ENCODE results near the gene SLC4A3. TPM values are rescaled to one million over a fixed set of nuclear protein-coding genes. Genes with fewer than 3 reads are reported as not detected.

The SLC4A3 gene
- polyA plus RNA-seq, 1 experiment: 12.1 TPM

GRCh38 chr2:219663116-219663762 is 35.8 kb downstream of the SLC4A3 start:
- H3K27me3 ChIP-seq (ENCODE audit: control insufficient read depth, insufficient read depth, low read length): no peaks in the 10 kb centered on the region; the same call in 1 of the 2 replicates
- ChIA-PET POLR2A (no interaction called here), CTCF (interaction anchor here (1.7 kb wide), 1 partner anchor 11 kb away, joined by 5 read pairs; no protein-coding TSS in a partner anchor)
- no peaks in the 10 kb centered on the region for H3K36me3 ChIP-seq (ENCODE audit: control insufficient read depth, insufficient read depth, low read length)
- no peak overlapping the region for H3K4me3 ChIP-seq (ENCODE audit: low read depth, low read length)
- DNase-seq (ENCODE audit: low read depth): no peak
- TF ChIP-seq CTCF (IDR thresholded peaks at IDR 0.05; ENCODE audit: insufficient read depth, low read depth, low read length): no peak

- H3K27me3 ChIP-seq (ENCODE audit: control insufficient read depth, insufficient read depth, low read length): no peaks in the 10 kb centered on the region; the same call in 1 of the 2 replicates
- TF ChIP-seq CTCF (IDR thresholded peaks at IDR 0.05; ENCODE audit: insufficient read depth, low read depth, low read length): no peak
- H3K4me3 ChIP-seq (ENCODE audit: low read depth, low read length): no peak overlapping the region
- ChIA-PET CTCF (interaction anchor here (0.5 to 3.2 kb wide), 3 partner anchors 10 to 1814 kb away, joined by 3 to 8 read pairs (median 5); no protein-coding TSS in a partner anchor), POLR2A (no interaction called here)
- no peak for DNase-seq (ENCODE audit: low read depth)
- H3K36me3 ChIP-seq (ENCODE audit: control insufficient read depth, insufficient read depth, low read length): no peaks in the 10 kb centered on the region
Observed at GRCh38 chr2:219664041-219664440, 36.6 kb downstream of the SLC4A3 start.

GRCh38 chr2:219664944-219665343 is 37.5 kb downstream of the SLC4A3 start:
- POLR2A ChIA-PET: no interaction called here
- no peak overlapping the region for H3K4me3 ChIP-seq (ENCODE audit: low read depth, low read length)
- CTCF ChIA-PET: interaction anchor here (1.7 to 3.2 kb wide), 3 partner anchors 10 to 25 kb away, joined by 5 to 8 read pairs (median 5); no protein-coding TSS in a partner anchor
- H3K27me3 ChIP-seq (ENCODE audit: control insufficient read depth, insufficient read depth, low read length): no peaks in the 10 kb centered on the region
- TF ChIP-seq CTCF (IDR thresholded peaks at IDR 0.05; ENCODE audit: insufficient read depth, low read depth, low read length): no peak
- H3K36me3 ChIP-seq (ENCODE audit: control insufficient read depth, insufficient read depth, low read length): no peaks in the 10 kb centered on the region
- no peak for DNase-seq (ENCODE audit: low read depth)

GRCh38 chr2:219665926-219666325 is 38.5 kb downstream of the SLC4A3 start:
- no peak for TF ChIP-seq CTCF (IDR thresholded peaks at IDR 0.05; ENCODE audit: insufficient read depth, low read depth, low read length)
- CTCF ChIA-PET: interaction anchor here (1.5 to 3.2 kb wide), 3 partner anchors 9 to 24 kb away, joined by 5 to 8 read pairs (median 5); no protein-coding TSS in a partner anchor

GRCh38 chr2:219668316-219668715 is 40.9 kb downstream of the SLC4A3 start:
- Histone ChIP-seq H3K36me3 (ENCODE audit: control insufficient read depth, insufficient read depth, low read length) (no peaks in the 10 kb centered on the region), H3K4me3 (ENCODE audit: low read depth, low read length) (no peak overlapping the region), H3K27me3 (ENCODE audit: control insufficient read depth, insufficient read depth, low read length) (no peaks in the 10 kb centered on the region; the same call in none of the 2 replicates)
- CTCF ChIA-PET: interaction anchor here (1.5 kb wide), 1 partner anchor 25 kb away, joined by 4 read pairs; no protein-coding TSS in a partner anchor
- no peak for TF ChIP-seq CTCF (IDR thresholded peaks at IDR 0.05; ENCODE audit: insufficient read depth, low read depth, low read length)
- POLR2A ChIA-PET: no interaction called here
- no peak for DNase-seq (ENCODE audit: low read depth)

More at GRCh38 chr2:219665926-219666325, 38.5 kb downstream of the SLC4A3 start:
- Histone ChIP-seq H3K36me3 (ENCODE audit: control insufficient read depth, insufficient read depth, low read length) (no peaks in the 10 kb centered on the region), H3K27me3 (ENCODE audit: control insufficient read depth, insufficient read depth, low read length) (no peaks in the 10 kb centered on the region; the same call in 1 of the 2 replicates), H3K4me3 (ENCODE audit: low read depth, low read length) (no peak overlapping the region)
- POLR2A ChIA-PET: no interaction called here
- DNase-seq (ENCODE audit: low read depth): no peak

Measured in BJ (cell line).